Pancreas (tissue), 10 donors: ENCODE measurements around the gene FAM76B. TPM values are rescaled to one million over a fixed set of nuclear protein-coding genes. Genes with fewer than 3 reads are reported as not detected.

Source experiments
- ATAC-seq, 4 donors: fragments of 200-7000 bp; cut with Tn5 transposase; one replicate each; pipeline versions ENCODE4 v1.8.0 to v1.9.1; 2020; ENCODE audit warnings: mild to moderate bottlenecking in 4 of 4, moderate library complexity in 4 of 4
- DNase-seq, 6 donors: peaks; one replicate each; pipeline ENCODE4 v3.0.0-alpha.2; 2020
- FAIRE-seq: peaks from 2 replicates; lab custom pipeline; 2012; peaks lifted over from hg19 to GRCh38; lab: Jason Lieb, UNC
- H3K27ac ChIP-seq, 4 donors: fragments of 200-600 bp; sonication (generic); 1 replicate in 3 of 4; 2 replicates in 1 of 4; pipeline versions ENCODE4 v1.5.0 to v1.8.0; 2020
- H3K27me3 ChIP-seq, 4 donors: fragments of 200-600 bp; one replicate each; pipeline ENCODE4 v1.8.0; 2021
- H3K36me3 ChIP-seq, 3 donors: fragments of 200-600 bp; sonication (generic) in 1 of 3; one replicate each; pipeline versions ENCODE4 v1.5.0 to v1.8.0; 2020 to 2021
- H3K4me1 ChIP-seq, 3 donors: fragments of 200-600 bp; one replicate each; pipeline ENCODE4 v1.8.0; 2021
- H3K4me3 ChIP-seq, 4 donors: fragments of 200-600 bp; sonication (generic) in 2 of 4; one replicate each; pipeline versions ENCODE4 v1.5.0 to v1.8.0; 2020 to 2021
- H3K9me3 ChIP-seq, 4 donors: fragments of 200-600 bp; one replicate each; pipeline ENCODE4 v1.8.0; 2021
- CTCF ChIP-seq, 4 donors: fragments of 200-600 bp; sonication (generic) in 3 of 4; IDR thresholded peaks; one replicate each; pipeline versions ENCODE4 v1.5.0 to v1.8.0; 2021; ENCODE audit warnings: antibody characterized with exemption in 4 of 4
- WGBS, 2 donors: extraction: QIAGEN DNeasy Blood & Tissue Kit; methylation state at CpG; one replicate each; pipeline ENCODE4 v1.1.7; 2013; 5-methylcytosine and 5-hydroxymethylcytosine counted together
- intact Hi-C, 3 donors: fragments of 100-400 bp; cut with DNase I; formaldehyde crosslinking; loops; one replicate each; pipeline versions ENCODE4 v1.11.1 to v1.14.2; 2022
- polyA plus RNA-seq, 2 donors: library from polyadenylated mRNA; stranded (reverse); fragments of 200-250 nt; gene quantifications; one replicate each; pipeline ENCODE4 v1.2.3, GENCODE V29; 2013
- total RNA-seq, 6 donors: library from RNA; stranded (reverse); fragmentation: NEBNext Ultra II Directional in 4 of 6; extraction: Animal tissue kit (Norgen Biotek cat#: 25700) in 4 of 6; gene quantifications; one replicate each; pipeline versions ENCODE4 v1.2.1 to v1.2.4, GENCODE V29; 2021 to 2023
- donor health status: healthy with polysubstance abuse.
- donor health status: DM: no; HTN: no; CAD: no; lungs with moderate emphysema.
- donor health status: DM: no; HTN: no; CAD: no.
- donor health status: control.
- donor health status: control.
- donor health status: Bipolar disorder and iron deficiency.
- donor health status: DM: yes; HTN: yes; CAD: no.
- donor health status: DM: no; HTN: no; CAD: no.
- donor health status: DM: no; HTN: no; CAD: no.
- donor health status: DM: yes; HTN: yes; CAD: no.

The FAM76B gene
- total and polyA plus RNA-seq, 8 donors = 7.1 to 16.7 (median 9.3) TPM

GRCh38 chr11:95793116-95793515 lies 3.5 kb upstream of the FAM76B start:
- Histone ChIP-seq H3K27ac (no peak overlapping the region), H3K9me3 (no peaks in the 10 kb centered on the region), H3K27me3 (no peaks in the 10 kb centered on the region), H3K36me3 (no peaks in the 10 kb centered on the region), H3K4me3 (no peak overlapping the region), H3K4me1 (peaks cover 0 to 37% (median 35%) of the 10 kb centered on the region in 3 donors)
- WGBS, 2 donors = 74 to 80% methylated on average over 4 of the region's 4 CpGs
- no peak for ATAC-seq
- no peak for TF ChIP-seq CTCF (IDR thresholded peaks at IDR 0.05)
- no peak for DNase-seq
- intact Hi-C loops = no loop called here
- no peak for FAIRE-seq

- Histone ChIP-seq H3K27me3 (no peaks in the 10 kb centered on the region), H3K27ac (no peak overlapping the region), H3K4me3 (peak overlapping the region in 1 of 4 donors; percentile 81), H3K36me3 (no peaks in the 10 kb centered on the region), H3K4me1 (peaks cover 0 to 37% (median 37%) of the 10 kb centered on the region in 3 donors), H3K9me3 (no peaks in the 10 kb centered on the region)
- intact Hi-C loops = no loop called here
- DNase-seq (no peak), FAIRE-seq (no peak), ATAC-seq (no peak)
- no peak for TF ChIP-seq CTCF (IDR thresholded peaks at IDR 0.05)
- WGBS, 2 donors = 81 to 87% methylated on average over 7 of the region's 7 CpGs
These were observed 3.1 kb upstream of the FAM76B start for GRCh38 chr11:95792700-95793099.

- Histone ChIP-seq H3K4me3 (peak overlapping the region in 2 of 4 donors; percentile 81 to 94), H3K27me3 (no peaks in the 10 kb centered on the region), H3K4me1 (peaks cover 0 to 37% (median 37%) of the 10 kb centered on the region in 3 donors), H3K9me3 (no peaks in the 10 kb centered on the region), H3K27ac (peak overlapping the region in 1 of 4 donors; percentile 100), H3K36me3 (no peaks in the 10 kb centered on the region)
- intact Hi-C loops = no loop called here
- no peak for TF ChIP-seq CTCF (IDR thresholded peaks at IDR 0.05)
- no peak for ATAC-seq
- no peak for DNase-seq
- no peak for FAIRE-seq
- 43 to 50% methylated on average over 8 of the region's 8 CpGs for WGBS, 2 donors
These were observed 2.6 kb upstream of the FAM76B start for GRCh38 chr11:95792200-95792599.

- FAIRE-seq (no peak), ATAC-seq (no peak), DNase-seq (no peak)
- 9 to 18% methylated on average over 8 of the region's 8 CpGs for WGBS, 2 donors
- Histone ChIP-seq H3K4me3 (peak overlapping the region in 3 of 4 donors; percentile 81 to 94 (median 93)), H3K27me3 (no peaks in the 10 kb centered on the region), H3K27ac (peak overlapping the region in 3 of 4 donors; percentile 99 to 100 (median 100)), H3K9me3 (no peaks in the 10 kb centered on the region), H3K36me3 (no peaks in the 10 kb centered on the region), H3K4me1 (peaks cover 0 to 37% (median 35%) of the 10 kb centered on the region in 3 donors)
- intact Hi-C loops = no loop called here
- no peak for TF ChIP-seq CTCF (IDR thresholded peaks at IDR 0.05)
These were observed 2.1 kb upstream of the FAM76B start for GRCh38 chr11:95791709-95792033.

- TF ChIP-seq CTCF (IDR thresholded peaks at IDR 0.05) = no peak
- H3K9me3 ChIP-seq = no peaks in the 10 kb centered on the region
- whole genome bisulfite sequencing, 2 donors = 1% methylated on average over 29 of the region's 29 CpGs
- peak overlapping the region; percentile 81 to 94 (median 90) for H3K4me3 ChIP-seq
- peaks cover 0 to 37% (median 29%) of the 10 kb centered on the region in 3 donors for H3K4me1 ChIP-seq
- ATAC-seq (peak; percentile 11 to 32 (median 26)), FAIRE-seq (no peak), DNase-seq (peak; percentile 61 to 80 (median 74))
- intact Hi-C loops = no loop called here
- no peaks in the 10 kb centered on the region for H3K27me3 ChIP-seq
- H3K27ac ChIP-seq = peak overlapping the region; percentile 98 to 100 (median 100)
- H3K36me3 ChIP-seq = no peaks in the 10 kb centered on the region
These were observed 1.5 kb upstream of the FAM76B start for GRCh38 chr11:95790933-95791708.
